HG02759 (cell line): ENCODE results near the gene MAGI3.

Experiments used
- ATAC-seq: cut with Tn5 transposase; IDR thresholded peaks from one replicate; pipeline ENCODE4 v1.9.1; 2021; ENCODE audit warnings: mild to moderate bottlenecking, moderate library complexity; ENCODE audit not compliant: unreplicated experiment

The MAGI3 gene

DNA sequence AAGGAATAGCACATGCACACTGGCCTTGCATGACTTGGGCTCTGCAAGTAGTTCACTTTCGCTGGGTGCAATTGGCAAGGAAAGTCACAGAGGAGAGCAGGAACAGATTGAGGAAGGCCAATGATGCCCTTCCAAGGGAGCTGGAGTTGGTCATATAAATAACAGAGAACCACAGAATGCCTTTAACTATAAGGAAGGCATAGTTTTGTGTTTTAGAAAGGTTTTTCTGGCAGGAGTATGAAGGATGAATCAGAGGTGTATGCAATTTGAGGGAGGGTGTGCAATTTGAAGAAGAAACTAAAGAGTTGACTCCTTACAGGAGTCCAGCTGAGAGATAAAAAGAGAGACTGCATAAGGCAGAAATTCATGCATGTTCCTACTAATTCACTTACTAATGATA lies 256.8 kb downstream of the MAGI3 start:
- ATAC-seq: no peak

DNA sequence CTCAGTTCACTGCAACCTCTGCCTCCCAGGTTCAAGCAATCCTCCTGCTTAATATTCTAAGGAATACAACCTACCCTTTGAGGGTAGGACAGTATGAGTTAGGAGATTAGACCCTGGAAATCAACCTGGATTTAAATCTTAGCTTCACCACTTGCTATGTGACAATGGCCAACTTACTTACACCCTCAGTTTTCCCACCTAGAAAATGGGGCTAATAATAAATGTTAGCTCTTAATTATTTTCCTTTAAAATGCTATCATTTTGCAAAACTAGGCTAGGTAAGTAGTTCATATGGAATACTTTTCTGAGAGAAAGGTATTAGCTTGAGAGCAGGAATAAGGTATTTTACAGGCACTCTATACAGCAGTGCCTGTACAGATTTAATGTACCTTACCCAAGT lies 258.2 kb downstream of the MAGI3 start:
- ATAC-seq: no peak

- ATAC-seq: no peak
These were observed 262.5 kb downstream of the MAGI3 start for GRCh38 chr1:113652771-113653170.

GRCh38 chr1:113653741-113654140 lies 263.4 kb downstream of the MAGI3 start:
- ATAC-seq: no peak

GRCh38 chr1:113654883-113655282 lies 264.6 kb downstream of the MAGI3 start:
- ATAC-seq: no peak

DNA sequence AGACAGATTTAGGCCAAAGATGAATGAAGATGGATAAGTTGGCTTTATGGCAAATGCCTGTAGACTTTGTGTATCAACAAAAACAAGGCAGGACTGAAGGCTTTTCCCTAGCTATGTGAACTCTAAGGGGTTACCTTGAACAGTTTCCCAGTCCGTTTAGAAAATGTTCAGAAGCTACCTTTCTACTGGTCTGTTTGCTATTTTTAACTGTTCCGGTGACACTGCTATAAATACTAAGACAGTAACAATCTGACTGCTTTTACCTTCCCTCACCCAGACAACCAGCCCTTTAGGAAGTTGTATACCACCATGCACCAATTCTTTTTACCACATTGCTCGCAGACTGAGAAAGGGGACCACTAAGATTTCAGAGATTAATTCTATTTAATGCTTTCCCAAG lies 266.8 kb downstream of the MAGI3 start:
- no peak for ATAC-seq

DNA sequence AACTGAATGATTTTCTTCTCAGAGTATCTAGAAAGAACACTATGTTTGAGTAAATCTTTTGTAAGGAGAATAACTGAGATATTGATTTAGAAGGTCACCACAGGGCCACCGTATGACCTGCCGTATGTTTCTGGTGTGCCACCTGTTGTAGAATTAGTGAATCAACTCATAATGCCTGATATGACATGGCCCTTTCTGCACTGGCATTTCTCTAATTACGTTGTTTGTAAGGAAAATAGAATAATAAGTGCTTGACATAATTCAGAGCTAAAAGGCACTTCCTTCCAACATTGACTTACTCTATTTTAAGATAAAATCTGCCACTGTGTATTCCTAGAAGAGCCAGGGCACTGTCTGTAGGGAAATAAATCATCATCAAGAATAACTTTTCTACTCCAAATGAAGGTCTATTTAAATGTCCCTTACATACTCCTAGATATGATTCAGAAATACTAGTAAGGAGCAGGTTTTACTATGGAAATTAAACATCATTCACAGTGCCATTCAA lies 267.3 kb downstream of the MAGI3 start:
- ATAC-seq: no peak

- ATAC-seq: no peak
These were observed 268.7 kb downstream of the MAGI3 start for GRCh38 chr1:113659035-113659434.

GRCh38 chr1:113659556-113659955 lies 269.2 kb downstream of the MAGI3 start:
- no peak for ATAC-seq

- ATAC-seq: no peak
These were observed 269.8 kb downstream of the MAGI3 start for GRCh38 chr1:113660088-113660487.

DNA sequence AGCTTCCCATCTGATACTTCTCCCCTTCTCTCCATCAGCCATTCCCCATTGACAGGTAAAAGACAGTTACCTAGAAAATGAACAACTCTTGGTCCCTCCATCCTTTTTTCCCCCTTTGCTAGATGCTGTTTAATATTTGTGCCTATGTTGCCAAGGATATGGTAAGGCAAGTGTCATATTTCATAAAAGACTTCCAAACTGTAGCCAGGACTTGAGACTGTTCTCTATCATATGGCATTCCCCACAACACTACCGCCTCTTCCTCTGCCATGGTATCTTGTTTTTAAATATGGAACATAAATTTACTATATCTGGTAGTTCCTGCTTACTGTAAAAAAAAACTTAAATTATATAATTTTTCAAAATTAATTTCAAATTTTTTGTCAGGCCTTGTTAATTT lies 271.8 kb downstream of the MAGI3 start:
- ATAC-seq: no peak

- no peak for ATAC-seq
These were observed 273.0 kb downstream of the MAGI3 start for GRCh38 chr1:113663165-113663951.

- ATAC-seq: no peak
These were observed 274.8 kb downstream of the MAGI3 start for GRCh38 chr1:113665071-113665470.

DNA sequence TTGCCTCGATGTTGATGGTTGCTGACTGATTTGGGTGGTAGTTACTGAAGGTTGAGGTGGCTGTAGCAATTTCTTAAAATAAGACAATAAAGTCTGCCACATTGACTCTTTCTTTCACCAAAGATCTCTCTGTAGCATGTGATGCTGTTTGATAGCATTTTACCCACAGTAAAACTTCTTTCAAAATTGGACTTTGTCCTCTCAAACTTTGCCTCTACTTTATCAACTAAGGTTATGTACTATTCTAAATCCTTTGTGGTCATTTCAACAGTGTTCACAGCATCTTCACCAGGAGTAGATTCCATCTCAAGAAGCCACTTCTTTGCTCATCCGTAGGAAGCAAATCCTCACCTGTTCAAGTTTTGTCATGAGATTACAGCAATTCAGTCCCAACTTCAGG lies 275.8 kb downstream of the MAGI3 start:
- ATAC-seq: no peak

DNA sequence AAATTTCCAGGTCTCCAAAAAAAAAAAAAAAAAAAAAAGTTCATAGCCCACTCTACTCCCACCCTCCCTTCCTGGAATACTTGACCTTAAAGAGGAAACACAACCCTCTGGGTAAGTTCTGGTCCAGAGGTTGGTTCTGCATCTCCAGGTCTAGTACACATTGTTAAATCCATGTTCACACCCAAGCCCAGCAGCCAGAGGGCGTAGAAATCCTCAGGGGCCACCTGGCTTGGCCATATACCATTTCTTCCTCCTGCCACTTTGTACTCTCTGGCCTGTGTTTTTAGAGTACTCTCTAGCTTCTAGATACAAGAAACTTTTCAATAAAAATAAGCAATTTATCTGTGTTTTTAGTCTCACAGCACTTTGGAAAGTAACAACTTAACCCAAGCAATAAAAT lies 279.7 kb downstream of the MAGI3 start:
- no peak for ATAC-seq

DNA sequence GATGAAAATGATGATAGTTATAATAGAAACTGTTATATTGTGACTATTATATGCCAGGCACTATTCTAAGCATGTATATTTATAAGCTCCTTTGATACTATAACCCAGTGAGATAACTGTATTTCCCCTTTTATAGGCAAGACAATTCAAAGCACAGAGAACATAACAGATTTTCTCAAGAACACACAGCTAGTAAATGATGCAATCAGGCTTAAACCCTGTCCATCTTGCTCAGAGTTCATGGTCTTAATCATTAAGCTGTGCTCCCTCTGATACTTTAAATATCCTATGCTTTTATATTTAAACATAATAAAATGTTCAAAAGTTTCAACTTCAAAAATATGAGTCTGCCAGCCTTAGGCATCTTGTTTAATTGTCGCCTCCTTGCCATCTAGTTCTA lies 280.3 kb downstream of the MAGI3 start:
- ATAC-seq: no peak

DNA sequence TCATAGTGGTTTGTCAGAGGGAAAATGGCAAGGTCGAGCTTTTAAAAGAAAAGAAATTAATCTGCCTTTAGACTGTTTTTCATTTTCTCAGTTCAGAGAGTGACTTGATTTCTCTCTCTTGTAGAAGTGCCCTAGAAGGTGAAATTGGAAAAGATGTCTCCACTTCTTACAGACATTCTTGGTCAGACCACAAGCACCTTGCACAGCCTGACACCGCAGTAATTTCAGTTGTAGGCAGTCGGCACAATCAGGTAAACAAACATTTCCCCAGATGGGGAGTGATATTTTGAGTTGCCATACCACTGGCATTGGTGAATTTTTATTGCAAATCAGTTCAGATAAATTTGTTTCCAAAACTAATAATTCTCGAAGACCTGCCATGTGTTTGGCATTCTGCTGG lies 282.2 kb downstream of the MAGI3 start:
- no peak for ATAC-seq

- ATAC-seq: no peak
These were observed 284.3 kb downstream of the MAGI3 start for GRCh38 chr1:113674591-113674990.

DNA sequence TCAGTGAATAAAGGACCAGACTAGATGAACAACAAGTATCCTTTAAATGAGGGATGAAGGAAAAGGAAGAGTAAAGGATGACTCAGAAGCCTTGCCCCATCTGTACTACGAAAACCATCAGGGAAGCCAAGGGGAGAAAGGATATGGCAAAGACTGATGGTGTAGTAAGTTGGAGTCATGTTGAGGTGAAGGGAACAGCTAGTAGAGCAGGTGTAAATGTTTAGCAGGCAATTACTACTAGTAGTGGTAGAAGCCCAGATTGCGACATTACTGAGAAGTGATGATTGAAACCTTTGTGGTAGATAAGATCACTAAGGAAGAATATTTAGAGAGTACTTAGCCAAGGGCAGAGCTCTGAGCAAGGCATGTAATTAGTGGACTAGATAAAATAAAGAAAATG lies 285.0 kb downstream of the MAGI3 start:
- no peak for ATAC-seq

DNA sequence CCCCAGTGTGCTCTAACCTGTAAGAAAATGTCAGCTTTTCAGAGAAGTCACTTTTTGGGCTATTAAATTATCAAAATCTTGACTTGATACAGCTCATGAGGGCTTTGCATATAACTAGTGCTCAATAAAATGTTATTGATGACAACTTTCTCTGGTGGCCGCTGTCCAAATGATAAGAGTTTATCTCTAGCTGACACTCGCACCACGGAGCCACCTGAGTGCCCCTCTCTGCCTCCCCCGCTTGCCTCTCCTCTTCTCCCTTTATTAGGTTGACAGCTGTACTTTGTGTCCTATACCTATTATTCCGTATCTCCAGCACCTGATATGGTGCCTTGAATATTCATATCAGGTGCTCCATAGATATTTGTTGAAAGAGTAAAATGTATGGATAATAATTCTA lies 286.2 kb downstream of the MAGI3 start:
- ATAC-seq: no peak

DNA sequence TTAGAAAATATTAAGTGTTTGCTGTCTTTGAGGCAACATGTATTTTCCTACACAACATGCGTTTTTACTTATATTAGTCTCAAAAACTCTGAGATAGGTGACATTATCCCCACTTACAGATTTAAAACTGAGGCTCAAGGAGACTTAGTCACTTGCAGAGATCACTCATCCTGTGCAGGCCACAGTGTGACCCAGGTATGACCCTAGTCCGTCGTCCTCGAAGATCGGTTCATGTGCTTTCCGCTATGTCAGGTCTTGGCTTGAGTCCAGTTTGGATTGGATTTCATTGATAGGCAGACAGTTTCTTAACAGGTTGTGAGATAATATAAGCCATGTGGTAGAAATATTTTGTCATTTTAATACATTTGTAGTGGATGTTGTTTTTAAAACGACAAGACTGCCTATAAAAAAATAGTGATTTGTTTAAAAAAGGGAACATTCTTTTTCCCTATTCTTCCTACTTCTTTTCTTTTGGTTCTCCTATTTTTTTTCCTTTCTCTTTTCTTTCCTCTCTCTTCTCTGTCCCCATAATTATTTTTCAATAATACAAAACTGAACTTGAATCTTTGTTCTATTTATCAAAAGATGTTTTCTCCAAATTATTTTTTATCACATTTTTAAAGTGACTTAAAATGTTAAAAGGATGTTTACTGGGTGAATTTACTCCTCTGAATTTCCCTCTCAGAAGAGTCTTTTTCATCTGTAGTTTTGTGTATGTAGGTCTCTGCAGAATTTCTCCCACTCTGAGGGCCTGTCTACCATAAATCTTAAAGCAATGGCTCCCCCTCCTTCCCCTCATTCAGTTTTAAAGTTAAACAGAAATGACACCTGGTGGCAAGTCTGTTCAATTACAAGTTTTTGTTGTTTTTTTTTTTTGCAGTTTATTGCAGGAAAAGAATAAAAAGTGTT lies 287.2 kb downstream of the MAGI3 start:
- no peak for ATAC-seq

- no peak for ATAC-seq
These were observed 287.8 kb downstream of the MAGI3 start for GRCh38 chr1:113678159-113678469.
